ENCODE results near the gene FBXO7. TPM values are rescaled to one million over a fixed set of nuclear protein-coding genes. Genes with fewer than 3 reads are reported as not detected.

The FBXO7 gene
- total RNA-seq, 3 donors from 2014 or later (not counting 1 experiment from before 2014, with no cell fraction given) = 173 to 208 (median 198) TPM

DNA sequence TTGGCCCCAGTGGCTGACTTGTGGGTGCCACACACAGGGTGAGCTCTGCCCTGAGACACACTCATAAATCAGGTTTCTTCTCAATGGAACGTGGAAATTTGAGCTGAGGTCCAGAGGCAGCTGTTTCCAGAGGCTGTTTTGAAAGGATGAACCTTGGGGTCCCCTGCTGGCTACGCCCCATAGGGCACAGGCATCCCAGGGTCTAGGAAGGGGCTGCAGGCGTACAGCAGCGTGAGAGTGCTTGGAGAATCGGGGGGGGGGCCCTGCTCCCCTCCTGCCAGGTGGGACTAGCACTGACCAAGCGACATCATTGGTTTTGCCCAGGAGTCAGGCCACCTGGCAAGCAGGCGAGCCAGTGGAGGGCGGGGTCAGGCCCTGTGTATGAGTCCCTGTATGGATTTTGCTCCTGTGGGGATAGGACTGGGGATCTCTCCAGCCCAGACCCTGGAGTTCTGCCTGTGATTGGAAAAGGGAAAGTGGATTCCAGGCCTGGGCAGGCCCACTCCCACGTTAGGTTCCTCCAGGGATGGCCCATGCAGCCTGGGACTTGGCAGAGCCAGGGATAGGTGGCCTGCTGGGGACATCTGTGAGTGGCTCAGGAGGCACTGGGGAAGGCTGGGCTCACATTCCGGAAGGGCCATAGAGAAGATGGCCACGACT, 61.0 kb downstream of the FBXO7 start:
- intact Hi-C loops (cut with micrococcal nuclease) = no loop called here
- no peak for TF ChIP-seq CTCF (IDR thresholded peaks at IDR 0.05)

GRCh38 chr22:32536352-32536751, 61.7 kb downstream of the FBXO7 start:
- H3K27ac ChIP-seq (ENCODE audit: low read length) = no peak overlapping the region
- H3K27me3 ChIP-seq (ENCODE audit: control insufficient read depth, insufficient read depth, low read length) = no peaks in the 10 kb centered on the region
- H3K4me3 Mint-ChIP-seq = no peak overlapping the region
- no peaks in the 10 kb centered on the region for H3K36me3 ChIP-seq (ENCODE audit: control insufficient read depth, insufficient read depth, low read length)
- peaks cover 12 to 13% of the 10 kb centered on the region in 2 donors for H3K27me3 Mint-ChIP-seq (ENCODE audit: low read depth in 2 of 2)
- ATAC-seq (no peak), DNase-seq (no peak)
- no peak for TF ChIP-seq CTCF (IDR thresholded peaks at IDR 0.05)
- no peak overlapping the region for H3K4me3 ChIP-seq (ENCODE audit: low read length)
- H3K36me3 Mint-ChIP-seq = no peaks in the 10 kb centered on the region
- H3K4me1 Mint-ChIP-seq = no peaks in the 10 kb centered on the region
- no peaks in the 10 kb centered on the region for H3K9me3 Mint-ChIP-seq
- no peak overlapping the region for H3K27ac Mint-ChIP-seq
- 70% methylated on average over 2 of the region's 2 CpGs for WGBS (ENCODE audit: insufficient coverage)
- intact Hi-C loops (cut with micrococcal nuclease) = no loop called here
- no peaks in the 10 kb centered on the region for H3K4me1 ChIP-seq (ENCODE audit: control insufficient read depth, insufficient read depth, low read length)
- H3K9me3 ChIP-seq (ENCODE audit: control insufficient read depth, insufficient read depth, low read length) = no peaks in the 10 kb centered on the region

More for the DNA sequence above, 61.0 kb downstream of the FBXO7 start:
- H3K27me3 ChIP-seq (ENCODE audit: control insufficient read depth, insufficient read depth, low read length) = no peaks in the 10 kb centered on the region
- H3K27ac Mint-ChIP-seq = no peak overlapping the region
- H3K9me3 Mint-ChIP-seq = no peaks in the 10 kb centered on the region
- no peak overlapping the region for H3K27ac ChIP-seq (ENCODE audit: low read length)
- no peak for DNase-seq
- peaks cover 12 to 13% of the 10 kb centered on the region in 2 donors for H3K27me3 Mint-ChIP-seq (ENCODE audit: low read depth in 2 of 2)
- no peaks in the 10 kb centered on the region for H3K4me1 ChIP-seq (ENCODE audit: control insufficient read depth, insufficient read depth, low read length)
- H3K4me3 ChIP-seq (ENCODE audit: low read length) = no peak overlapping the region
- H3K9me3 ChIP-seq (ENCODE audit: control insufficient read depth, insufficient read depth, low read length) = no peaks in the 10 kb centered on the region
- no peaks in the 10 kb centered on the region for H3K36me3 Mint-ChIP-seq
- no peak overlapping the region for H3K4me3 Mint-ChIP-seq
- 77% methylated on average over 11 of the region's 11 CpGs for WGBS (ENCODE audit: insufficient coverage)
- no peak for ATAC-seq
- H3K4me1 Mint-ChIP-seq = no peaks in the 10 kb centered on the region
- no peaks in the 10 kb centered on the region for H3K36me3 ChIP-seq (ENCODE audit: control insufficient read depth, insufficient read depth, low read length)

DNA sequence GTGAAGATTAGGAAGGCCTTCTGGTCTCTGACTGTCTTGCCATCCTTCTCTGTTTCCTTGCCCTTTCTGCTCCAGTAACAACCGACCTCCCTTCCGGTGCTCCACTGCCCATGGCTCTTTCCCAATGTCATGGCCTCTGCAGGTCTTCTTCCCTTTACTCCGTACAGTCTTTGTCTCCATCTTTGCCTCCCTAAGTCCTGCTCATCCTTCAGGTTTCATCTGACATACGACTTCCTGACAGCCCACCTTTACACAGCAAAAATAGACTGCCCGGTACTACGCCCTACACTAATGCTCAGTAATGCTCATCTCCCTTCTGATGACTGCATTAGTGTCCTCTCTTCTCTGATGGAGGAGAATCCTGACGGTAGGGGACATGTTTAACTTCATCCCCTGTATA, 63.9 kb downstream of the FBXO7 start:
- Histone ChIP-seq H3K27ac (ENCODE audit: low read length) (no peak overlapping the region), H3K36me3 (ENCODE audit: control insufficient read depth, insufficient read depth, low read length) (no peaks in the 10 kb centered on the region), H3K4me1 (ENCODE audit: control insufficient read depth, insufficient read depth, low read length) (no peaks in the 10 kb centered on the region), H3K9me3 (ENCODE audit: control insufficient read depth, insufficient read depth, low read length) (no peaks in the 10 kb centered on the region), H3K27me3 (ENCODE audit: control insufficient read depth, insufficient read depth, low read length) (no peaks in the 10 kb centered on the region), H3K4me3 (ENCODE audit: low read length) (no peak overlapping the region)
- no peak overlapping the region for H3K27ac Mint-ChIP-seq
- no peaks in the 10 kb centered on the region for H3K9me3 Mint-ChIP-seq
- DNase-seq (no peak), ATAC-seq (no peak)
- 92% methylated on average over 7 of the region's 7 CpGs for WGBS (ENCODE audit: insufficient coverage)
- peaks cover 12 to 13% of the 10 kb centered on the region in 2 donors for H3K27me3 Mint-ChIP-seq (ENCODE audit: low read depth in 2 of 2)
- H3K4me3 Mint-ChIP-seq = no peak overlapping the region
- no peaks in the 10 kb centered on the region for H3K4me1 Mint-ChIP-seq
- intact Hi-C loops (cut with micrococcal nuclease) = no loop called here
- no peak for TF ChIP-seq CTCF (IDR thresholded peaks at IDR 0.05)
- H3K36me3 Mint-ChIP-seq = no peaks in the 10 kb centered on the region

All from natural killer cell (primary cell).